HEK293 (cell line): Measurements from ENCODE around the gene GPD1.

Experiments used
- BCL6B ChIP-seq: fragments of 450-650 bp; formaldehyde crosslinking; IDR thresholded peaks from 2 replicates; pipeline ENCODE4 v1.5.1; 2017; ENCODE audit warnings: missing biosample characterization, missing genetic modification characterization
- KLF16 ChIP-seq: fragments of 450-650 bp; formaldehyde crosslinking; IDR thresholded peaks from 2 replicates; pipeline ENCODE4 v1.5.1; 2017; ENCODE audit warnings: missing biosample characterization, missing genetic modification characterization
- KLF9 ChIP-seq: fragments of 450-650 bp; formaldehyde crosslinking; IDR thresholded peaks from 2 replicates; pipeline ENCODE4 v1.5.1; 2016; ENCODE audit warnings: missing biosample characterization, missing genetic modification characterization, low read depth
- MYNN ChIP-seq: fragments of 450-650 bp; formaldehyde crosslinking; IDR thresholded peaks from 2 replicates; pipeline ENCODE4 v1.5.1; 2016; ENCODE audit warnings: missing biosample characterization, missing genetic modification characterization, borderline replicate concordance
- PBX3 ChIP-seq: sonication (generic); formaldehyde crosslinking; IDR thresholded peaks from 2 replicates; pipeline ENCODE4 v1.8.1; 2022; ENCODE audit warnings: mild to moderate bottlenecking, moderate library complexity, missing genetic modification reagents
- PRDM4 ChIP-seq: fragments of 450-650 bp; formaldehyde crosslinking; IDR thresholded peaks from 2 replicates; pipeline ENCODE4 v1.5.1; 2017; ENCODE audit warnings: missing biosample characterization, missing genetic modification characterization
- YY2 ChIP-seq: fragments of 450-650 bp; formaldehyde crosslinking; IDR thresholded peaks from 2 replicates; pipeline ENCODE4 v1.5.1; 2016; ENCODE audit warnings: missing biosample characterization, missing genetic modification characterization
- ZBTB17 ChIP-seq: fragments of 450-650 bp; formaldehyde crosslinking; IDR thresholded peaks from 2 replicates; pipeline ENCODE4 v1.5.1; 2016; ENCODE audit warnings: missing biosample characterization, missing genetic modification characterization
- ZBTB48 ChIP-seq: fragments of 450-650 bp; formaldehyde crosslinking; IDR thresholded peaks from 2 replicates; pipeline ENCODE4 v1.5.1; 2016; ENCODE audit warnings: missing biosample characterization, missing genetic modification characterization
- ZBTB49 ChIP-seq: fragments of 450-650 bp; formaldehyde crosslinking; IDR thresholded peaks from 2 replicates; pipeline ENCODE4 v1.5.1; 2016; ENCODE audit warnings: missing biosample characterization, missing genetic modification characterization, low read depth
- ZFP37 ChIP-seq: fragments of 450-650 bp; formaldehyde crosslinking; IDR thresholded peaks from 2 replicates; pipeline ENCODE4 v1.5.1; 2016; ENCODE audit warnings: missing biosample characterization, missing genetic modification characterization
- ZNF133 ChIP-seq: fragments of 450-650 bp; formaldehyde crosslinking; IDR thresholded peaks from 2 replicates; pipeline ENCODE4 v1.5.1; 2016; ENCODE audit warnings: missing biosample characterization, missing genetic modification characterization
- ZNF223 ChIP-seq: fragments of 450-650 bp; formaldehyde crosslinking; IDR thresholded peaks from 2 replicates; pipeline ENCODE4 v1.5.1; 2016; ENCODE audit warnings: missing biosample characterization, missing genetic modification characterization
- ZNF280D ChIP-seq: fragments of 450-650 bp; formaldehyde crosslinking; IDR thresholded peaks from 2 replicates; pipeline ENCODE4 v1.5.1; 2016; ENCODE audit warnings: missing biosample characterization, missing genetic modification characterization
- ZNF354C ChIP-seq: fragments of 450-650 bp; formaldehyde crosslinking; IDR thresholded peaks from 2 replicates; pipeline ENCODE4 v1.5.1; 2016; ENCODE audit warnings: missing biosample characterization, missing genetic modification characterization, low read depth, borderline replicate concordance
- ZNF549 ChIP-seq: fragments of 450-650 bp; IDR thresholded peaks from 2 replicates; pipeline ENCODE4 v1.5.1; 2018; ENCODE audit warnings: missing biosample characterization, missing genetic modification characterization, mild to moderate bottlenecking, inconsistent platforms, moderate library complexity
- ZNF561 ChIP-seq: fragments of 450-650 bp; IDR thresholded peaks from 2 replicates; pipeline ENCODE4 v1.5.1; 2018; ENCODE audit warnings: missing biosample characterization, missing genetic modification characterization, borderline replicate concordance
- ZNF571 ChIP-seq: fragments of 450-650 bp; formaldehyde crosslinking; IDR thresholded peaks from 2 replicates; pipeline ENCODE4 v1.5.0; 2017; ENCODE audit warnings: missing biosample characterization, missing genetic modification characterization
- ZNF621 ChIP-seq: fragments of 450-650 bp; formaldehyde crosslinking; IDR thresholded peaks from 2 replicates; pipeline ENCODE4 v1.5.1; 2017; ENCODE audit warnings: missing biosample characterization, missing genetic modification characterization
- ZNF843 ChIP-seq: fragments of 450-650 bp; formaldehyde crosslinking; IDR thresholded peaks from 2 replicates; pipeline ENCODE4 v1.5.1; 2016; ENCODE audit warnings: missing biosample characterization, missing genetic modification characterization
- TF ChIP-seq, protein P1 (sequence below): fragments of 450-650 bp; formaldehyde crosslinking; IDR thresholded peaks from 2 replicates; pipeline ENCODE4 v1.5.1; 2016; ENCODE audit warnings: missing biosample characterization, missing genetic modification characterization, borderline replicate concordance
- TF ChIP-seq, protein P2 (sequence below): fragments of 450-650 bp; formaldehyde crosslinking; IDR thresholded peaks from 2 replicates; pipeline ENCODE4 v1.5.1; 2017; ENCODE audit warnings: missing biosample characterization, missing genetic modification characterization

GPD1 gene

DNA sequence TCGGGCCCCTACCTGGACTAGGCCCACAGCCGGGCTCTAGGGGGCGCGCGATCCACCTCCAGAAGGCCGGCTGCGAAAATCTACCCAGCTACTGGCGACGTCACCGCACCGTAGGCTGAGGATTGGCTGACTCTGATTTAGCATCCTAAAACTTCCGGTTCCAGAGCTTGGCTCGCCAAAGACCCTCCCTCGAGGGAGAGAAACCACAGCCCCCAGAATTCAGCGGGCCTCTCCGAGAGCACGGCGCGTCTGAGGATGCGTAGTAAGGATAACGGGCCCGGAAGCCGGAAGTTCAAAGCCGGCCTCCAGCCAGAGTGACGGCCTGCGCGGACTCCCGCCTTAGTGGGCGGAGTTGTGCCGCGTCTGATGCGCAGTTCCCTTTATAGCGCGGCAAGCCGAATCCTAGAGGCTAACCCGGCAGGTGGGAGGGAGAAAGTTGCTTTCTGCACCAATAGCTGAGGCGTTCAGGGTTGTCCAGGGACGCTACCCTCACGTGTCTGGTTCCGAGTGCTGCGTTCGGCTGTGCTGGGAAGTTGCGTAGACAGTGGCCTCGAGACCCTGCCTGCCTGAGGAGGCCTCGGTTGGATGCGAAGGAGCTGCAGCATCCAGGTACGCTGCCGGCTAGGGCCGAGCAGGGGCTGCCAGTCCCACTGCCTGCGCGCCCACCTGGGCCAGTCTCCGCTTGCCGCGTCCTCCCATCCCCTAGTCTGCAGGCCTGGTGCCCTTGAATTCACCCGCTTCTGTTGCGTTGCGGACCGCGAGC is 8.1 kb downstream of the GPD1 start, which contains the start of gene COX14 (continued):
- TF ChIP-seq, protein P1, sequence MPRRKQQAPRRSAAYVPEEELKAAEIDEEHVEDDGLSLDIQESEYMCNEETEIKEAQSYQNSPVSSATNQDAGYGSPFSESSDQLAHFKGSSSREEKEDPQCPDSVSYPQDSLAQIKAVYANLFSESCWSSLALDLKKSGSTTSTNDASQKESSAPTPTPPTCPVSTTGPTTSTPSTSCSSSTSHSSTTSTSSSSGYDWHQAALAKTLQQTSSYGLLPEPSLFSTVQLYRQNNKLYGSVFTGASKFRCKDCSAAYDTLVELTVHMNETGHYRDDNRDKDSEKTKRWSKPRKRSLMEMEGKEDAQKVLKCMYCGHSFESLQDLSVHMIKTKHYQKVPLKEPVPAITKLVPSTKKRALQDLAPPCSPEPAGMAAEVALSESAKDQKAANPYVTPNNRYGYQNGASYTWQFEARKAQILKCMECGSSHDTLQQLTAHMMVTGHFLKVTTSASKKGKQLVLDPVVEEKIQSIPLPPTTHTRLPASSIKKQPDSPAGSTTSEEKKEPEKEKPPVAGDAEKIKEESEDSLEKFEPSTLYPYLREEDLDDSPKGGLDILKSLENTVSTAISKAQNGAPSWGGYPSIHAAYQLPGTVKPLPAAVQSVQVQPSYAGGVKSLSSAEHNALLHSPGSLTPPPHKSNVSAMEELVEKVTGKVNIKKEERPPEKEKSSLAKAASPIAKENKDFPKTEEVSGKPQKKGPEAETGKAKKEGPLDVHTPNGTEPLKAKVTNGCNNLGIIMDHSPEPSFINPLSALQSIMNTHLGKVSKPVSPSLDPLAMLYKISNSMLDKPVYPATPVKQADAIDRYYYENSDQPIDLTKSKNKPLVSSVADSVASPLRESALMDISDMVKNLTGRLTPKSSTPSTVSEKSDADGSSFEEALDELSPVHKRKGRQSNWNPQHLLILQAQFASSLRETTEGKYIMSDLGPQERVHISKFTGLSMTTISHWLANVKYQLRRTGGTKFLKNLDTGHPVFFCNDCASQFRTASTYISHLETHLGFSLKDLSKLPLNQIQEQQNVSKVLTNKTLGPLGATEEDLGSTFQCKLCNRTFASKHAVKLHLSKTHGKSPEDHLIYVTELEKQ (tag by site-specific recombination), result no peak
- peak; percentile 85 for TF ChIP-seq ZBTB48
- TF ChIP-seq ZNF571 (tag by site-specific recombination), result no peak
- peak; percentile 58 for TF ChIP-seq ZNF843
- TF ChIP-seq PBX3 (CRISPR knock-in tag), result peak; percentile 70; the same call in 1 of the 2 replicates
- no peak for TF ChIP-seq YY2 (tag by site-specific recombination)
- no peak for TF ChIP-seq PRDM4 (tag by site-specific recombination)
- TF ChIP-seq ZNF133 (tag by site-specific recombination), result no peak
- TF ChIP-seq, protein P2, sequence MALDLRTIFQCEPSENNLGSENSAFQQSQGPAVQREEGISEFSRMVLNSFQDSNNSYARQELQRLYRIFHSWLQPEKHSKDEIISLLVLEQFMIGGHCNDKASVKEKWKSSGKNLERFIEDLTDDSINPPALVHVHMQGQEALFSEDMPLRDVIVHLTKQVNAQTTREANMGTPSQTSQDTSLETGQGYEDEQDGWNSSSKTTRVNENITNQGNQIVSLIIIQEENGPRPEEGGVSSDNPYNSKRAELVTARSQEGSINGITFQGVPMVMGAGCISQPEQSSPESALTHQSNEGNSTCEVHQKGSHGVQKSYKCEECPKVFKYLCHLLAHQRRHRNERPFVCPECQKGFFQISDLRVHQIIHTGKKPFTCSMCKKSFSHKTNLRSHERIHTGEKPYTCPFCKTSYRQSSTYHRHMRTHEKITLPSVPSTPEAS (tag by site-specific recombination), result peak; percentile 55
- TF ChIP-seq KLF9 (tag by site-specific recombination), result peak; percentile 65
- no peak; the same call in 1 of the 2 replicates for TF ChIP-seq ZNF561 (tag by site-specific recombination)
- TF ChIP-seq ZNF354C, result no peak
- no peak for TF ChIP-seq ZBTB49
- TF ChIP-seq ZNF280D (tag by site-specific recombination), result no peak
- TF ChIP-seq ZNF549 (tag by site-specific recombination), result no peak
- TF ChIP-seq KLF16 (tag by site-specific recombination), result peak; percentile 92
- TF ChIP-seq ZBTB17, result no peak
- TF ChIP-seq ZFP37 (tag by site-specific recombination), result peak; percentile 95
- TF ChIP-seq ZNF621, result no peak
- no peak for TF ChIP-seq ZNF223 (tag by site-specific recombination)
- TF ChIP-seq BCL6B (tag by site-specific recombination), result no peak
- 0 out of 2 replicates have a peak, but pooled peaks have one; percentile 55 for TF ChIP-seq MYNN
